Fibroblast of villous mesenchyme (primary cell): ENCODE measurements around the gene UIMC1. TPM values are rescaled to one million over a fixed set of nuclear protein-coding genes. Genes with fewer than 3 reads are reported as not detected.
"Not testable (repeated sequence)": the region's sequence is repeated elsewhere in the genome, so short reads cannot be mapped to it uniquely, and the experiment has no call there.

ENCODE experiments used
- DNase-seq: peaks from one replicate; pipeline ENCODE4 v3.0.0-alpha.2; 2010; ENCODE audit warnings: low read depth
- H3K4me3 ChIP-seq: 2 replicates; pipeline ENCODE4 v1.5.1; 2011; ENCODE audit warnings: low read depth, mild to moderate bottlenecking, low read length
- CTCF ChIP-seq: IDR thresholded peaks from 2 replicates; pipeline ENCODE4 v1.5.1; 2012; ENCODE audit warnings: low read depth, mild to moderate bottlenecking, low read length; ENCODE audit not compliant: insufficient read depth
- total RNA-seq: library from RNA; depleted of rRNA; stranded (reverse); fragments of >200 nt; gene quantifications from 2 replicates; pipeline ENCODE4 v1.2.3, GENCODE V29; 2012

The UIMC1 gene
- total RNA-seq, 1 donor, result 59.2 TPM

GRCh38 chr5:176876506-176877431 lies 129.8 kb downstream of the UIMC1 start:
- DNase-seq, result no peak
- no peak overlapping the region for H3K4me3 ChIP-seq
- no peak for TF ChIP-seq CTCF

- H3K4me3 ChIP-seq, result no peak overlapping the region
- no peak for TF ChIP-seq CTCF
- DNase-seq, result no peak
Observed at GRCh38 chr5:176875783-176876505, 130.6 kb downstream of the UIMC1 start.

- TF ChIP-seq CTCF, result no peak
- H3K4me3 ChIP-seq, result no peak overlapping the region
- DNase-seq, result no peak
Observed at GRCh38 chr5:176875014-176875550, 131.5 kb downstream of the UIMC1 start.

- no peak overlapping the region for H3K4me3 ChIP-seq
- TF ChIP-seq CTCF, result no peak
- DNase-seq, result no peak
Observed at GRCh38 chr5:176874198-176874780, 132.3 kb downstream of the UIMC1 start.

GRCh38 chr5:176873541-176874172 lies 132.9 kb downstream of the UIMC1 start:
- no peak for DNase-seq
- no peak for TF ChIP-seq CTCF
- H3K4me3 ChIP-seq, result no peak overlapping the region

- DNase-seq, H3K4me3 ChIP-seq: not testable (repeated sequence)
Observed at GRCh38 chr5:176873011-176873410, 133.6 kb downstream of the UIMC1 start.

- not testable (repeated sequence) for H3K4me3 ChIP-seq, DNase-seq
Observed at GRCh38 chr5:176872586-176872985, 134.0 kb downstream of the UIMC1 start.

- DNase-seq, H3K4me3 ChIP-seq: not testable (repeated sequence)
Observed at GRCh38 chr5:176870644-176871043, 135.9 kb downstream of the UIMC1 start.
